Activated T-cell treated with anti-CD3 and anti-CD28 coated beads, Interleukin-2, amount 50 U/mL, for 4 hours (primary cell): ENCODE results near the gene RPL31. TPM values are rescaled to one million over a fixed set of nuclear protein-coding genes. Genes with fewer than 3 reads are reported as not detected.

Experiments
- ATAC-seq, 2 donors: fragments of 200-7000 bp; cut with Tn5 transposase; one replicate each; pipeline ENCODE4 v1.10.0; 2021
- DNase-seq: peaks from one replicate; pipeline ENCODE4 v3.0.0-alpha.2; 2020
- H3K27me3 Mint-ChIP-seq: one replicate; pipeline ENCODE4 v1.8.0; 2021; ENCODE audit warnings: low read depth, mixed read lengths
- H3K36me3 Mint-ChIP-seq: one replicate; pipeline ENCODE4 v1.8.0; 2022; ENCODE audit warnings: mixed read lengths; ENCODE audit not compliant: insufficient read depth
- H3K4me1 Mint-ChIP-seq: one replicate; pipeline ENCODE4 v1.8.0; 2021; ENCODE audit warnings: low read depth, mixed read lengths
- H3K4me3 Mint-ChIP-seq: one replicate; pipeline ENCODE4 v1.8.0; 2021; ENCODE audit warnings: mild to moderate bottlenecking, moderate library complexity, mixed read lengths
- H3K9me3 Mint-ChIP-seq: one replicate; pipeline ENCODE4 v1.8.0; 2021; ENCODE audit warnings: mixed read lengths
- total RNA-seq, 3 donors: library from RNA; stranded (reverse); gene quantifications; one replicate each; pipeline ENCODE4 v1.2.1, GENCODE V29; 2021

RPL31 gene
- 1,000 to 10,000 TPM; 1,558 to 1,629 (median 1,588) TPM for total RNA-seq

- DNase-seq (peak; percentile 94), ATAC-seq (peak; percentile 87 to 92)
- Mint-ChIP-seq H3K27me3 (no peaks in the 10 kb centered on the region), H3K9me3 (no peaks in the 10 kb centered on the region), H3K4me3 (peak within 1 kb of the TSS; percentile 98), H3K36me3 (peaks cover 45% of the 10 kb centered on the region), H3K4me1 (peaks cover 41% of the 10 kb centered on the region)
These were observed at the start of gene RPL31 for GRCh38 chr2:101001691-101002561. Gene RPL31 (plus strand): TSS chr2:101002289. CDS start chr2:101002702, 413 bp downstream.

GRCh38 chr2:100952512-100952911, 49.6 kb upstream of the RPL31 start:
- Mint-ChIP-seq H3K4me3 (no peak overlapping the region), H3K9me3 (no peaks in the 10 kb centered on the region), H3K27me3 (no peaks in the 10 kb centered on the region), H3K36me3 (peaks cover 4% of the 10 kb centered on the region), H3K4me1 (peaks cover 6% of the 10 kb centered on the region)
- ATAC-seq, result peak in 1 of 2 donors; percentile 21
- no peak for DNase-seq

- DNase-seq, result no peak
- Mint-ChIP-seq H3K27me3 (no peaks in the 10 kb centered on the region), H3K4me3 (no peak overlapping the region), H3K9me3 (no peaks in the 10 kb centered on the region), H3K4me1 (peaks cover 6% of the 10 kb centered on the region), H3K36me3 (peaks cover 4% of the 10 kb centered on the region)
- peak in 1 of 2 donors; percentile 41 for ATAC-seq
These were observed 48.6 kb upstream of the RPL31 start for GRCh38 chr2:100953406-100954043.

- Mint-ChIP-seq H3K27me3 (no peaks in the 10 kb centered on the region), H3K36me3 (peaks cover 4% of the 10 kb centered on the region), H3K4me1 (peaks cover 6% of the 10 kb centered on the region), H3K4me3 (no peak overlapping the region), H3K9me3 (no peaks in the 10 kb centered on the region)
- ATAC-seq, result no peak
- no peak for DNase-seq
These were observed 48.1 kb upstream of the RPL31 start for GRCh38 chr2:100954044-100954420.

GRCh38 chr2:100955226-100955625, 46.9 kb upstream of the RPL31 start:
- no peak overlapping the region for H3K4me3 Mint-ChIP-seq
- ATAC-seq, result no peak

GRCh38 chr2:100956081-100956480, 46.0 kb upstream of the RPL31 start:
- ATAC-seq, result no peak
- Mint-ChIP-seq H3K4me1 (peaks cover 6% of the 10 kb centered on the region), H3K36me3 (no peaks in the 10 kb centered on the region), H3K27me3 (no peaks in the 10 kb centered on the region), H3K4me3 (no peak overlapping the region), H3K9me3 (no peaks in the 10 kb centered on the region)
- DNase-seq, result no peak

More at GRCh38 chr2:100955226-100955625, 46.9 kb upstream of the RPL31 start:
- Mint-ChIP-seq H3K27me3 (no peaks in the 10 kb centered on the region), H3K4me1 (peaks cover 6% of the 10 kb centered on the region), H3K36me3 (no peaks in the 10 kb centered on the region), H3K9me3 (no peaks in the 10 kb centered on the region)
- DNase-seq, result no peak

- Mint-ChIP-seq H3K36me3 (no peaks in the 10 kb centered on the region), H3K27me3 (no peaks in the 10 kb centered on the region)
These were observed 44.0 kb upstream of the RPL31 start for GRCh38 chr2:100957996-100958653.

GRCh38 chr2:100959225-100959880, 42.7 kb upstream of the RPL31 start:
- no peaks in the 10 kb centered on the region for H3K9me3 Mint-ChIP-seq
- DNase-seq (no peak), ATAC-seq (no peak)
- no peak overlapping the region for H3K4me3 Mint-ChIP-seq
- H3K4me1 Mint-ChIP-seq, result peaks cover 5% of the 10 kb centered on the region
- H3K27me3 Mint-ChIP-seq, result no peaks in the 10 kb centered on the region
- no peaks in the 10 kb centered on the region for H3K36me3 Mint-ChIP-seq

More at GRCh38 chr2:100957996-100958653, 44.0 kb upstream of the RPL31 start:
- Mint-ChIP-seq H3K9me3 (no peaks in the 10 kb centered on the region), H3K4me3 (no peak overlapping the region), H3K4me1 (peaks cover 1% of the 10 kb centered on the region)
- no peak for ATAC-seq
- DNase-seq, result no peak

GRCh38 chr2:100960688-100961087, 41.4 kb upstream of the RPL31 start:
- H3K27me3 Mint-ChIP-seq, result no peaks in the 10 kb centered on the region
- H3K4me3 Mint-ChIP-seq, result no peak overlapping the region
- ATAC-seq (no peak), DNase-seq (no peak)
- no peaks in the 10 kb centered on the region for H3K9me3 Mint-ChIP-seq
- no peaks in the 10 kb centered on the region for H3K36me3 Mint-ChIP-seq
- peaks cover 6% of the 10 kb centered on the region for H3K4me1 Mint-ChIP-seq

GRCh38 chr2:100962366-100963025, 39.6 kb upstream of the RPL31 start:
- no peak for ATAC-seq
- peaks cover 6% of the 10 kb centered on the region for H3K4me1 Mint-ChIP-seq
- H3K27me3 Mint-ChIP-seq, result no peaks in the 10 kb centered on the region
- DNase-seq, result no peak
- H3K4me3 Mint-ChIP-seq, result no peak overlapping the region
- H3K9me3 Mint-ChIP-seq, result no peaks in the 10 kb centered on the region
- no peaks in the 10 kb centered on the region for H3K36me3 Mint-ChIP-seq

- Mint-ChIP-seq H3K9me3 (no peaks in the 10 kb centered on the region), H3K36me3 (no peaks in the 10 kb centered on the region), H3K4me1 (peaks cover 6% of the 10 kb centered on the region), H3K4me3 (no peak overlapping the region), H3K27me3 (no peaks in the 10 kb centered on the region)
- DNase-seq, result no peak
- no peak for ATAC-seq
These were observed 39.1 kb upstream of the RPL31 start for GRCh38 chr2:100963026-100963375.

- Mint-ChIP-seq H3K4me1 (peaks cover 6% of the 10 kb centered on the region), H3K27me3 (peaks cover under 1% of the 10 kb centered on the region), H3K9me3 (no peaks in the 10 kb centered on the region), H3K4me3 (no peak overlapping the region), H3K36me3 (no peaks in the 10 kb centered on the region)
- ATAC-seq, result no peak
- no peak for DNase-seq
These were observed 37.9 kb upstream of the RPL31 start for GRCh38 chr2:100964222-100964621.

- ATAC-seq, result no peak
- peaks cover 2% of the 10 kb centered on the region for H3K27me3 Mint-ChIP-seq
- no peaks in the 10 kb centered on the region for H3K9me3 Mint-ChIP-seq
These were observed 37.4 kb upstream of the RPL31 start for GRCh38 chr2:100964681-100965169.

More at GRCh38 chr2:100964681-100965169, 37.4 kb upstream of the RPL31 start:
- DNase-seq, result no peak
- H3K4me3 Mint-ChIP-seq, result no peak overlapping the region
- H3K4me1 Mint-ChIP-seq, result peaks cover 6% of the 10 kb centered on the region
- H3K36me3 Mint-ChIP-seq, result no peaks in the 10 kb centered on the region
